G401 (cell line): Measurements from ENCODE around the gene NOS2. TPM values are rescaled to one million over a fixed set of nuclear protein-coding genes. Genes with fewer than 3 reads are reported as not detected.
A peak's percentile ranks its signal among the peaks of the same experiment; 100 is the strongest.
"Not testable (repeated sequence)": the region's sequence is repeated elsewhere in the genome, so short reads cannot be mapped to it uniquely, and the experiment has no call there.

ENCODE experiments used
- DNase-seq: peaks from one replicate; pipeline ENCODE4 v3.0.0-alpha.2; 2015; ENCODE audit warnings: low spot score
- in situ Hi-C: cut with HindIII; loops from 2 replicates; pipeline ENCODE4 v1.10.0; 2016; ENCODE audit warnings: low sequenced_read_pairs, mixed read lengths
- total RNA-seq: library from RNA; depleted of rRNA; stranded (reverse); fragments of >200 nt; shearing (Covaris generic); gene quantifications from 2 replicates; pipeline ENCODE4 v1.2.3, GENCODE V29; 2014

Gene NOS2
- total RNA-seq, 1 experiment from 2014 or later, result 1.0 TPM

DNA sequence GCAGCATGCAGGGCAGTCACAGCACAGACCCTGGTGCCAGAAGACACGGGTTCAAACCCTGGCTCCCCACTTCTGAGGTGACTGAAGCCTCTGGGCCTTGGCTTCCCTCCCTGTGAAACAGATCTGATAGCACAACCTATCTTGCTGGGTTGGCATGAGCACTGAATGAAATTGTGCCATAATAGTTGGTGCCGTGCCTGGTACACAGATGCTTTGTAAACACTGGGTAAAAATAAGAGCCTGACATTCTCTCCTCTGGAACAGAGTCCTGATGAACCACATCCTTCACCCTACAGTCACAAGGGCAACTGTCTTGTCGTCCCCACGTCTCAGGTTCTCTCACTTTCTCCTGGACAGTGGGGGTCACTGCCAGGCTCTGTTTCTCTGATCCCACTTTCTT, 35.7 kb downstream of the NOS2 start:
- in situ Hi-C loops, result no loop called here
- DNase-seq, result peak; percentile 85

DNA sequence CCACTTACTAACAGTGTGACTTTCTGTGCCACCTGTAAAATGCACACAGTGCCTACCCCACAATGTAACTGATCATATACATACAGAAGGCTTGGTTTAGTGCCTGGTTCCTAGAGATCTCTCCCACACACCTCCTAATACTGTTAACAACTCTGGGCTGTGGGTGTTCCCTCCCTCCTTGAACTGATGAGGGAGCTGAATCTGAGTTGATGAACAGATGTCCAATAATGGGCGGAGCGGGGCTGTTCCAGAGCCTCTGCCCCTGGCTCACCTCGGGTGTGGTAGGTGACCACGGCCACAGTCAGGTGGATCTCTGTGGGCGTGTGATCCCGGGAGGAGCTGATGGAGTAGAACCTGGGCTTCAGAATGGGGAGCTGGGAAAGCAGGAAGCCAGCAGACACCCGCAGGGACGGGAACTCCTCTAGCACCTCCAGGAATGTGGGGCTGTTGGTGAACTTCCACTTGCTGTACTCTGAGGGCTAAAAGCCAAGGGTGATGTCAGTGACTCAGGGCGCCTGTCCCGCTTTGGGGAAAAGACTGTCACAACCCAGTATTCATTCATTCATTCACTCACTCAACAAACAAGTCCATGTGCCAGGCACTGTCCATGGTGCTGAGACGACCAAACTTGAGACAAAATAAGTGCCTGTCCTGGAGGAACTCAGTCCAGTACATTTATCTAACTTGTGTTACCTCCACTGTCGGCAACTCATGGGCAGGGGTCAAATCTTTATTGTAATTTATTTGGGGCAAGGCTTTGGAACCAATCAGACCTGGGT, 37.6 kb downstream of the NOS2 start:
- in situ Hi-C loops, result no loop called here
- no peak for DNase-seq

DNA sequence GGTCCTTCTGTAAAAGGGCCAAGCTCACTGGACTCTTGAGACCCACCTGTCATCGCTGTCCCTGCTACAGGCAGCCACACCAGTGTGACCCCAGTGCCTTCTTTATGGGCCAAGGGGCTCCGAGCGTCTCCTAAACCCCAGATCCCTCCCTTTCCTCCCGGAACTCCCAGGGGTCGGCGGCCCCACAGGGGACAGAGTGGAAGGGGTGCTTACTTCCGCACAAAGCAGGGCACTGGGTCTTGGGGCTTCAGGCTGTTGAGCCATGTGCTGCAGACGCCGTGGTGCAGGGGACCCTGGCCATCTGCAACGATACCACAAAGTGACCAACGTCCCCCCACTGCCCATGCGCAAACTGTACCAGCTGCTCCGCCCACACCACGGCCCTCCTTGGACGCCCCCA, 39.4 kb downstream of the NOS2 start:
- DNase-seq, in situ Hi-C loops: not testable (repeated sequence)

DNA sequence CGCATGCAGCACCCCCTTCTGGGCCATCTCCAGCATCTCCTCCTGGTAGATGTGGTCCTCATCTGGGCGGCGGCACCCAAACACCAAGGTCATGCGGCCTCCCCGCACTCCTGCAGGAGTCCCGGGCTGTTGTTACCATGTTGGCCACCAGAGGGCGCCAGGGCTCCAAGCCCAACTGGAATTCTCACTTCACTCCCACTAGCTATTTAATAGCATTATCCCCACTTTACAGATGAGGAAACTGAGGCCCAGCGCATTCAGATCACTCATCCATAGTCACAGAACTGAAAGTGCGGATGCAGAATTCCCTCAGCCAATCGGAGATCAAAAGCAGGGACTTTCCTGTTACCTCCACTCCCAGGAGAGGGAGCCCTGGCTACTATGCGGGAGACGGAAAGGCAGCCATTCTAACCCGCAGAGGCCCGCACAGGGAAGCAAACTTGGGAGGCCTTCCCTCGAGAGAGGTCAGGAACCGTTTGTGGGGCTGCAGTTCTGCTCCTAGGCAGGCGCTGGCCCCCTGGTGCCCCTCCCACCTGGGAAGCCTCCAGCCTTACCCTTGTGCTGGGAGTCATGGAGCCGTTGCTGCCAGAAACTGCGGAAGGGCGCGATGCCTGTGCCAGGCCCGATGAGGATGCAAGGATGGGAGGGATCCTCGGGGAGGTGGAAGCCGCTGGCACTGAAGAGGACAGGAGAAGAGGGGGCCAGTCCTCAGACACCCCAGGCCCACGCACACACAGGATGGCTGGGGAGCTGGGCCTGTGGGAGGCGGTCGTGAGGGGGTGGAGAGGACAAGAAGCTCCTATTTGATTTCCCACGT, 40.1 kb downstream of the NOS2 start:
- in situ Hi-C loops, result no loop called here
- DNase-seq, result peak; percentile 41

DNA sequence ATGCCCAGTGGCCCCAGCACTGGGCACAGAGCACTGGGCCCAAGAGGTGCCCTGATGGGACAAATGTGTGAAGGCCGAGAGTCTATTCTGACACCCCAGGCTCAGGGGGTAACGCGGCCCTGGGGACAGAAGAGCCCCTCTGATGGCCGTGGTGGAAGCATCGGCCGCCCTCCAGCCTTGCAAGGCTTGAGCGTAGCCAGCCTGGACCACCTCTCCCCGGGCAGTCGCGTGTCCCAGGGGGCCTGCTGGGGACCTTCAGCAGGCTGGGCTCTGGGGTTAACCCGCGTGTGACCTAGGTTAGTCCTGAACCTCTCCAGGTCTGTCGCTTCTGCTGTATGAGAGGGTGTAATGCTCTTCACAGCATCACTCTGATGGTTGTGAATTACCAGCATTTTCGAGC, 40.8 kb downstream of the NOS2 start:
- DNase-seq, result no peak
- in situ Hi-C loops, result no loop called here

DNA sequence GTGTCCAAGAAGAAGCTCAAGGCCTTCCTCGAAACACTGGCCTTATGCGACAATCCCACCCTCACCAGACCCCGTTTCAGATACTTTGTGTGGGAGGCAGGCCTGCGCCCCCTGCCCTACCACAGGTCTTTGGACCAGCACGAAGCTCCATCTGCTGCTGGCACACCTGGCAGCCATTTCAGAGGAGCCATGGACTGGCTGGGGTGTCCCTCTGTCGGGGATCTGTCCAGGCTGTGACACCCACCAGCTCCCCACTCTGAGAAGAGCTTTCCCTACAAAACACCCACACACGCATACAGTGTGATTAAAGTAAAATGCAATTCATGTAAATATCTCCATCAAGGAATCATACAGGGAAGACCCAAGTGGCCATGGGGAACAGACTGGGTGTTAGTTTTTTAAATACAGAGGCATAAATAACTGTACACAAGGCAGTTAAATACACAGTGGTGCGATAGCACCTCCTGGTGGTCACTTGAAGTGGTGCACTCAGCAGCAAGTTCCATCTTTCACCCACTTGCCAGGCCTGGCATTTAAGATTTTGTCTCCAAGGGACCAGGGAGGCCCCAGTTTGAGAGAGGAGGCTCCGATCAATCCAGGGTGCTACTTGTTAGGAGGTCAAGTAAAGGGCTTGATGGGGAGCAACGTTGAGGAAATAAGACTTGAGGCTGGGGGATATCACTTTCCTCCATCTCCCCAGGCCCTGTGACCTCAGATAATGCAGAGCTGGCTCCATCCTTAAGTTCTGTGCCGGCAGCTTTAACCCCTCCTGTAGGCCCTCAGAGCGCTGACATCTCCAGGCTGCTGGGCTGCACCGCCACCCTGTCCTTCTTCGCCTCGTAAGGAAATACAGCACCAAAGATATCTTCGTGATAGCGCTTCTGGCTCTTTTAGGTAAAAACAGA, 43.6 kb downstream of the NOS2 start:
- DNase-seq, result peak; percentile 57
- in situ Hi-C loops, result no loop called here

DNA sequence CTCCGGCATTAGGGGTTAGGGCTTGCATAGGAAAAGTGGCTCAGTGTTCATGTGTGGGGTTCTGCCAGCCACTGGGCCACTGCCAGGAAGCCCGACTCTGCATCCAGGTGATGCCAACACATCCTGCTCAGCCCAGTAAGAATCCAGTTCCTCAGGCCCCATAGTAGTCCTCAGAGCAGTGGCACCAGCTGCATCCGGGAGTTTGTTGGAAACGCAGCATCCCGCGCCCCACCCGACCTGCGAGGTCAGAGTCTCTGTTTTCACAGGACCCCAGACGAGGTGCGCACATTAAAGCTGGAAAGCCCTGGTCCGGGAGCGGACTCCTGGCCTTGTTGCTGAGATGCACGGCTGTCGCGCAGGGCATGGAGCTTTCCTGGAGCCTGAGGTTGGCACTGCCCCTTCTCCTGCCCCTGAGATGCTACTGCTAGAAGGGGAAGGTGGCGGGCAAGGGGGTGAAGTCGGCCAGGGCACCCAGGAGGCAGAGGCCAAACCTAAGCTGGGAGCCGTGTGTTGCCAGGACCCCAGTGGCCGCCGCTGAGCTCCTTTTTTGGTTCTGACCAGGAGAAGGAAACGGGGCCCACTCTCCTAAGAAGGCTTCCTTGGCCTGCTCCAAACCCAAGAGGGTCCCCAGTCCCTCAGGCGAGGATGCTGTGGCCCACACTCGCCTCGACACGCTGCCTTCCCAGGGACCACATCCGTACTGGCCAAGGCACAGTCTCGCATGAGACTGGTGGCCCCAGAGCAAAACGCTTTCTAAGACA, 44.4 kb downstream of the NOS2 start:
- peak; percentile 15 for DNase-seq
- in situ Hi-C loops, result no loop called here

DNA sequence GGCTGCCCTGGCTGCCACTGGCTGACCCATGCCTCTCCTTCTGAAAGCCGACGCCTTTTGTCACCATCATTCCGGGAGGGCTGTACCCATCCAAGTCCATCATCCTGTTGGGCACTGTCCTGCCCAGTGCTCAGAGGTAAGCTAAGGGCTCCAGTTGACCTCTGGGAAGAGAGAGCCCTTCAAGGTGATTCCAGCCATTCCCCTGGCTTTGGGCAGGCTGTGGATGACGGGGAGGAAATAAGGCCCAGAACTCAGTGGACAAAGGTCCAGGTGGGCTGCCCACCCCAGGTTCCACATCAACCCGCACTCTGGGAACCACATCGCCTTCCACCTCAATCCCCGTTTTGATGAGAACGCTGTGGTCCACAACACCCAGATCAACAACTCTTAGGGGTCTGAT, 45.8 kb downstream of the NOS2 start:
- no peak for DNase-seq
- in situ Hi-C loops, result no loop called here

DNA sequence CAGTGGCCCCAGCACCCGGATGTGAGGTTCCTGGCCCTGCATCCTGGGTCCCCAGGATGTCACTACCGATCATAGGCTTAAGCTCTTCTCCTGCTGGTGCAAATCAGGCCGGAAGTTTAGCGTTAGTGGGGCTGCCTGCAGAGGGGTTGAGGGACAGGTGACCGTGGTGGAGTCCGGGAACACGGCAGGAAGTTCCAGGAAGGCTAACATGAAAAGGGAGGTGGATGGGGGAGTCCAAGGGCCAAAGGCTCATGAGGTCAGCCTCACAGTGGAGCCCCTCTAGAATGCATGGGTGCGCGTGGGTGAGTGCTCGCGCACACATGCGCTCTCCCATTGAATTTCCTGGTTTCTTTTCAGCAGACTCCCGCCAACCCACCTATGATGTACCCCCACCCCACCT, 46.6 kb downstream of the NOS2 start:
- in situ Hi-C loops, DNase-seq: not testable (repeated sequence)

DNA sequence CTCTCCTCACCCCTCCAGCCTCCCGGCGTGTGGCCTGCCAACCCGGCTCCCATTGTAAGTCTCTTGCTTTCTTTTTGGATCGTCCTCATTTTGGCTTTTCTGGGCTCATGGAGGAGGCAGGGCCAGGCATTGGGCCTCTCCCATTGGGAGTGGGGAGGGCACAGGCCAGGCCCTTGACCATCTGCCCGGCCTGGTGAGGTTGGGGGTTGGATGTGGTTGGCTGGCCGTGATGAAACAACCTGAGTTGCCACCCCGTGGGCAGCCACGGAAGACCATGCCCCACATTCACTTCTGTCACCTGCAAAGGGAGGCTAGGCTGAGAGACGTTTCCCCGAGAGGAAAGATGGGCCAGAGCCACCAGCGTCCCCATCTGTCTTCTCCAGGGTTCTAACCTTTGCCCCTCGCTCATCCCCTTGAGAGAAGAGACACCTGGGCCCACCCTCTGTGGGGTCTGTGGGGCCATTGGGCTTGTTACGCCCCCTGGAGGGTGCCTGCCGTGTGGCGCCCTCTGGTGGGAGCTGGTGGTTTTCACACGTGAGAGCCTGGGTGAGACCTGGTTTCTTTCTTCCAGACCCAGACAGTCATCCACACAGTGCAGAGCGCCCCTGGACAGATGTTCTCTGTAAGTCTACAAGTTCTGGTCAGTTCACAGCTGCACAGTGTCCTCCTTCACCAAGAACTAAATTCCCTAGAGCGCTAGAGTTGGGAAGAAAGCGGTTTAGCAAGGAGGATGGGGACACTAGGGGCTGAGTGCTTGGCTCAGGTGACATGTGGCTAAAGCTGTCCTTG, 47.3 kb downstream of the NOS2 start:
- in situ Hi-C loops, DNase-seq: not testable (repeated sequence)

DNA sequence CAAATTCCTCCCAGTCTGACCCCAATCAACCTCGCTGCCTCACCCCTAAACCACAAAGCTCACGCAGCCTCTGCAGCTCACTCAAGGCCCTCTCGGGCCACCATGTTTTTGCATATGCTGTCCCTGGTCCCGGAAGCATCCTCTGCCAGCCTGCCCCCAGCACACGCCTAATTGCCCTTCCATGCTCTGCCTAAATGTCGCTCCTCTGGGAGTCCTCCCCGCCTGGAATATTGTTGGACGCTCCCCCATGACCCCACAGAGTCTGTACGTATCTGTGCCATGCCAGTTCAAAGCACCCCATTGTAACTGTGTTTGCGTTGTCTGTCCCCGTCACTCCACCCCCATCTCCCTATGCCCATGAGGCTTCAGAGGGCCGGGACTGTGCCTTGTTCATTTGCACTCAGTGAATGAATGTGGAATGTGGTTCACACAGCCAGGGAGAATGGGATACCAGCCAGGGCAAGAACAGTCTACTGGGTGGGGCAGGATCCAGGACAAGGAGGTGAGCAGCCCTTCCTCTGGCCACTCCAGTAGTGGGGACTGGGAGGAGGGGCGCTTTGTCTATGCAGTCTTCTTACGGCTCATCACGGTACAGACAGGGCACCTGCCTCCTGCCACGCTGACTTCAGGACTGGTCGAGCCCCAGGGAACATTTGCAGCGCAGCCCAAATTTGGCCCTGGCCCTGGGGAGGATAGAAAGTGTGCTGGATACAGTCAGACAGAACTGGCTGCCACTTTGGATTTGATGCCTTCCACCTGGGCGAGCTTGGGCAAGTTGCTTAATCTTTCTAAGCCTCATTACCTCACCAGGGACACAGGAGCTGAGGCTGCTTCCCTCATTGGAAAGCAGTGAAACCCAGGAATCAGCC, 48.5 kb downstream of the NOS2 start:
- in situ Hi-C loops, result no loop called here
- no peak for DNase-seq

DNA sequence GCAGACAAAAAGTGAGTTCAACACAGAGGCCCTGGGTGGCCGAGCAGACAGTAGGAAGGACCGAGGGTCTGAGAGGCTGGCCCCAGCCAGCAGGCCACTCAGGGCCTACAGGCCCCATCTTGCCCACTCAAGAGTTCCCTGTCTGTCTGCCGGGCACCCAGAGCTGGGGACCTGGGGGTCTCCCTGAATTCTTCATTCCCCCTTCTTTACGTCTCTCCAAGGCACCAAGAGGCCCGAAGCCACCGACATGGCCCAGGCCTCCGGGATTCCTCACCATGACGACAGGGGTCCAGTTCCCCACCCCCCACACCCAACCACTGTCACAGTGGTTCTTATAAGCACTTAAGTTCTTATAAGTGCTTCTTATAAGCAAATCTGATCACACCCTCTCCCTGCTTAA, 49.2 kb downstream of the NOS2 start:
- in situ Hi-C loops, result no loop called here
- no peak for DNase-seq

DNA sequence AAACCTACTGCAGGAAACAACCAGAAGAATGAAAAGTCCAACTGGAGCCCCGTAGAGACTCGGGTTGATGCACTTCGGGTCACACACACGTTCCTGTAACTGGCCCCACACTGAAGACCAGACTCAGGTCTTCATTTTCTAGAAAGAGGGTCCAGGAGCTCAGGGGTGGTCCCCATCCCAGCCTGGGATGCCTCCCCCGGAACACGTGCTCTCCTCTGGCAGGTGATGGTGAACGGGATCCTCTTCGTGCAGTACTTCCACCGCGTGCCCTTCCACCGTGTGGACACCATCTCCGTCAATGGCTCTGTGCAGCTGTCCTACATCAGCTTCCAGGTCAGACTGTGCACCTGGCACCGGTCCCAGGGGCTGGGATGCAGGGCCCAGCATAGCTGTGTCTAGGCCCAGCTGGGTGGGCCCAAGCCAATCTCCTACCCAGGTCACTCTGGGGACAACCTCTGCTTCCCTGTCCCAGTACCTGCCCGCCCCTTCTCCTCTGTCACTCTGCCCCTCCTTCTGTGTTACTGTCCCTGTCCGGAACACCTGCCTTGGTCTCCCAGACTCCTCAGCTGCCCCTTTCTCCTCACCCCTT, 50.7 kb downstream of the NOS2 start:
- DNase-seq, in situ Hi-C loops: not testable (repeated sequence)

DNA sequence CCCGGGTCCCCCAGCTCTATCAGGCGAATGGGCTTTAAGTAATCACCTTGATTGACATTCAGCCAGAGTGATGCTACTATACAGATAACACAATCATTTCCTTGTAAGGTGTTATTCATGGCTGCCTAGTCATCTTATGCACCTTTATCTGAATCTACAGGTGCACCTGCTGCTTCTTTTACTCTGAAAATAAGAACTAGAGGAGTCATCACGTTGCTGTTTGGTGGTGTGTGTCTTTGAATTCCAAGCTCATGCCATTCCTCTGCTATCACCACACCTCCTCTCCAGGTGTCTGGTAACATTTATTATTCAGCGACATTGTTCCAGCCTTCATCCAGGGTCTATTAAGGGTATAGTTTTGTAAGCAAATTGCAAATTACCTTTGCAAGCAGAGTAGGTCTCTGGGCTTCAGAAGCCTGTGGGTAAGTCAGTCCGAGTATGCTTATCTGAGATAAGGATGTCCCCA, 51.9 kb downstream of the NOS2 start:
- in situ Hi-C loops, result no loop called here

DNA sequence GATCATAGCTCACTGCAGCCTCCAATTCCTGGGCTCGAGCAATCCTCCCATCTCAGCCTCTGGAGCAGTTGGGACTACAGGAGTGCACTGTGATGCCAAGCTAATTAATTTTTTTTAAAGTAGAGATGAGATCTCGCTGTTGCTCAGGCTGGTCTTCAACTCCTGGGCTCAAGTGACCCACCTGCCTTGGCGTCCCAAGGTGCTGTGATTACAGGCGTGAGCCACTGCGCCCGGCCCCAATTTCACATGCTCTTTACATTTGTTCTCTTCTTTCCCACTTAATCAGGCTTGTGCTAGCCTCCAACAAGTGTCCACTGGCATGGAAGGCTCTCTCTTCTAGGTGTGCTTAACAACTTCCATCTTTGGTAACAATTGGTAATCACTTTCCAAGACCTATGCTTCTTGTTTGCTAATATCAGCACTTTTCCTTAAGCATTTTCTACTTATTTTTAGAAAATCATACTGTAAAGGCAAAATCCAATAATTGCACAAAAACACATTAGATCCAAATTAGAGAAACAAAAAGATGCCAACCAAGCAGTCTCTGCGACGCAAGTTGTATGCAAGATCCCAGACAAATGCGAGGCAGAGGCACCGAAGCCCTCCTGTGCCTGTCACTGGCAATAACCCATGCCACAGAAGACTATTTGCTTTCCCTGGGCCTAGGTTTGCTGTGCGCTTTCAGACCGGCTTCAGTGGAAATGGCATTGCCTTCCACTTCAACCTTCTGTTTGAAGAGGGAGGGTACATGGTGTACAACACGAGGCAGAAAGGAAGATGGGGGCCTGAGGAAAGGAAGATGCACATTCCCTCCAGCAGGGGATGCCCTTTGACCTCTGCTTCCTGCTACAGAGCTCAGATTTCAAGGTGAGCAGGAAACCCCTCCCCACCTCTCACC, 52.6 kb downstream of the NOS2 start:
- in situ Hi-C loops, result no loop called here
- DNase-seq, result no peak

More for the DNA sequence above, 51.9 kb downstream of the NOS2 start:
- DNase-seq, result no peak

DNA sequence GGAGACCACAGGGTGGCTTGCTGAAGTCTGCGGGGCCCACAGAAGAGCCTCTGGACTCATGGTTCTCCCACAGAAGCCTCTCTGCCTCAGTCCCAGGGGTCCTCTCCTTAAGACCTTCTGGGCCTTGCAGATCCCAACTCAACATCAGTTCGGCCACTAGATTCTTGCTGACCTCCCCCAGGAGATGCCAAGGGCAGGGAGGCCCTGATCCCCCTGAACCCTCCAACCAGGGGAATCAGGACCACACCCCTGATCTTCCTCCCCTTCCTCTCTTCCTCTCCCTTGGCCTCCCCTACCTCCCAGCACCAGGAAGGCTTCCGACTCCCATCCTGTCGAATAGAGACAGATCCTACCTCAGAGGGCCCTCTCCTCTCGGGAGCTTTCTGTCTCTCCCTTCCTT, 53.4 kb downstream of the NOS2 start:
- DNase-seq, result no peak
- in situ Hi-C loops, result no loop called here
